Stomach smooth muscle (tissue), 2 donors: Measurements from ENCODE around the gene FRK.

Experiments
- H3K27ac ChIP-seq: one replicate; pipeline ENCODE4 v1.7.0; 2013; ENCODE audit warnings: mild to moderate bottlenecking, low read length, inconsistent platforms
- H3K27me3 ChIP-seq, 2 donors: one replicate each; pipeline ENCODE4 v1.7.0; 2013; ENCODE audit warnings: low read length in 2 of 2; ENCODE audit not compliant: insufficient read depth in 2 of 2, control insufficient read depth in 1 of 2
- H3K36me3 ChIP-seq, 2 donors: one replicate each; pipeline ENCODE4 v1.7.0; 2013; ENCODE audit warnings: low read length in 2 of 2; ENCODE audit not compliant: control insufficient read depth in 2 of 2, insufficient read depth in 2 of 2
- H3K4me1 ChIP-seq: one replicate; pipeline ENCODE4 v1.7.0; 2013; ENCODE audit warnings: low read length; ENCODE audit not compliant: control insufficient read depth, insufficient read depth
- H3K4me3 ChIP-seq, 2 donors: one replicate each; pipeline ENCODE4 v1.7.0; 2013; ENCODE audit warnings: low read length in 2 of 2
- H3K9ac ChIP-seq, 2 donors: one replicate each; pipeline ENCODE4 v1.7.0; 2013; ENCODE audit warnings: low read length in 2 of 2, mild to moderate bottlenecking in 1 of 2
- H3K9me3 ChIP-seq, 2 donors: one replicate each; pipeline ENCODE4 v1.7.0; 2013; ENCODE audit warnings: low read length in 2 of 2; ENCODE audit not compliant: control insufficient read depth in 2 of 2
- donor health status: healthy.
- donor health status: Pancreatic carcinoma.

The FRK gene

GRCh38 chr6:116074732-116075390, 14.2 kb upstream of the FRK start:
- Histone ChIP-seq H3K4me1 (no peaks in the 10 kb centered on the region), H3K36me3 (no peaks in the 10 kb centered on the region), H3K4me3 (no peak overlapping the region), H3K27me3 (no peaks in the 10 kb centered on the region), H3K9me3 (no peaks in the 10 kb centered on the region), H3K9ac (no peak overlapping the region), H3K27ac (no peak overlapping the region)

DNA sequence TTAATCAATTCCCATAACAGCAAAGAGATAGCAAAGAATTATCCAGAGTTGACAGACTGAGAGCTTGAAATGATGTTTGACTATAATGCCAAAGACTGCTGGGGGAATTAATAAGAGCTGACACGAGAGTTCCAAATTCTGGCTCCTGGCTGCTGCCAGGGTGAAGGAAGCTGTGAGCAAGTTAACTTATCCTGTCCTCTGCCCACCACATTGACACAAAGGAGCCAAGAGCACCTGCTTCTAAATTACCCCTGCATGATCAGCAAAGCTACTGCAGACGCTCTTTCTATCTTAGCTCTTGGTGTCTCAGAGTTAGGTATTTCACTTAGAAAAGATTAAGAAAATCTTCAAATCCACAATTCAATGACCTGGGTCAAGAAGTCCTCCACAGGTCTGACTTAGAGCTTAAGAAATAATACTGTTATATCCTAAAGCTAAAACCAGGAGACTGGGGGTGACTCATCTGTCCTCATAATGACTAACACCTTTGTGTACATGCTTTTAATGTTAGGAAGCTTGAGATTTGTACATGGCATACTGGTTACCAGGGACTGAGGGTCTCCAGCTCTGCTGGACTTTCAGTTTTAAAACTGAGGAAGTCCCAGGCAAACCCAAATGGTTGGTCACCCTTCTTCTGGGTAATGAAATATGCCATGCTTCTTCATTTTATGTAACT, 13.2 kb upstream of the FRK start:
- no peaks in the 10 kb centered on the region for H3K9me3 ChIP-seq

DNA sequence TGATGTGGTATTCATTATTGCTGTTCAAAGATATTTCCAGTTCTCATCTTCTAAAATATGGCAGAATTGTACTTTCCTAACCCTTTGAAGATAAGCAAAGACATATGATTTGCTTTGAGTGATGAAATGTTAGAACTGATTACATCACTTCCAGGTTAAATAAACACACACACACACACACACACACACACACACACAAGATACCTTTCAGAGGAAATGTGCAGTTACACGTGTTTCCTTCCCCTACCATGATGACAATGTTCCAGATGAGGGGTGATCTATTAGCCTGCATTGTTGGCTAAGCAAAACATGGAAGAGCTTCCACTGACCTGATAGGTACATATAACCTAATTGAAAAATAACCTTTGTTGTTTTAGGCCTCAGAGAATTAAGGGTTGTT, 11.7 kb upstream of the FRK start:
- no peaks in the 10 kb centered on the region for H3K27me3 ChIP-seq
- H3K4me3 ChIP-seq = no peak overlapping the region
- H3K27ac ChIP-seq = no peak overlapping the region
- no peaks in the 10 kb centered on the region for H3K36me3 ChIP-seq
- H3K9me3 ChIP-seq = no peaks in the 10 kb centered on the region
- H3K4me1 ChIP-seq = no peaks in the 10 kb centered on the region
- no peak overlapping the region for H3K9ac ChIP-seq

More for the DNA sequence above, 13.2 kb upstream of the FRK start:
- H3K9ac ChIP-seq = no peak overlapping the region
- no peak overlapping the region for H3K27ac ChIP-seq
- H3K36me3 ChIP-seq = no peaks in the 10 kb centered on the region
- H3K4me3 ChIP-seq = no peak overlapping the region
- H3K4me1 ChIP-seq = no peaks in the 10 kb centered on the region
- no peaks in the 10 kb centered on the region for H3K27me3 ChIP-seq

DNA sequence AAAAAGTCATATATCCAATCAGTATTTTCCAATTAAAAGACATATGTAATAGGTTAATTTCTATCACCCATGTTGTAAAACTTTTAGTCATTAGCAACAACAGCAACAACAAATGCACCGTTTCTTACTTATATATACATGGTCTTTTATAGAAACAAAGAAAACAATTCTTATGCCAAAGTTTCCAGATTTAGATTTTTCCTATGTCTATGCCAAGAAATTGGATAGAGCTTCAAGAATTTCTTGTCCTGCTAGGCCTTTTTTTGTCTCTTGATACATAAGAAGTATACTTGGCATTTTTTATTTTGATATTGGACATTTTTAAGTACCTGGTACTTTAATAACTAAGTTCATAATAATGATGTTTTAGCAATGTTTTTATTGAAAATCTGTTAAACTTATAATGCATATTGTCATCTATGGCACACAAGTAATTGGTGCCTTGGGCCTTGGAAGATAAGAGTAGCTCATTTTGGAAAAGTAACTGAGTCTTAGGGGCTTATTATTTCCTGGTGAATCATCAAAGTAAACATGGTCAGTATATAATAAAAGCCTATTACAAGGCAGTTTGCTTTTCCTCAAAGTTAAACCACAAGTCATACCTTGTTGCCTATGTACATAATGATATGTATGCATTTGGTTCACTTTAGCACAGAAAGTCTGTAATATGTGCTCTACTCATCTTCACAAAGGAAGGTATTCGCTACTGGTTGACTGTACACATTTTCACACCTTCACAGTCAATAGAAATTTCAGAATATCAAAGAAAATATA, 10.1 kb upstream of the FRK start:
- H3K4me3 ChIP-seq = no peak overlapping the region
- no peaks in the 10 kb centered on the region for H3K36me3 ChIP-seq

GRCh38 chr6:116070101-116070500, 9.4 kb upstream of the FRK start:
- no peak overlapping the region for H3K4me3 ChIP-seq
- H3K27ac ChIP-seq = no peak overlapping the region
- H3K27me3 ChIP-seq = no peaks in the 10 kb centered on the region
- no peak overlapping the region for H3K9ac ChIP-seq
- H3K4me1 ChIP-seq = no peaks in the 10 kb centered on the region
- H3K36me3 ChIP-seq = no peaks in the 10 kb centered on the region
- no peaks in the 10 kb centered on the region for H3K9me3 ChIP-seq

More for the DNA sequence above, 10.1 kb upstream of the FRK start:
- Histone ChIP-seq H3K27ac (no peak overlapping the region), H3K4me1 (no peaks in the 10 kb centered on the region), H3K27me3 (no peaks in the 10 kb centered on the region), H3K9me3 (no peaks in the 10 kb centered on the region), H3K9ac (no peak overlapping the region)

- H3K9ac ChIP-seq = no peak overlapping the region
- H3K27me3 ChIP-seq = no peaks in the 10 kb centered on the region
- no peaks in the 10 kb centered on the region for H3K36me3 ChIP-seq
- H3K4me1 ChIP-seq = no peaks in the 10 kb centered on the region
- H3K4me3 ChIP-seq = no peak overlapping the region
- H3K27ac ChIP-seq = no peak overlapping the region
- H3K9me3 ChIP-seq = no peaks in the 10 kb centered on the region
Observed at GRCh38 chr6:116066789-116067188, 6.1 kb upstream of the FRK start.

DNA sequence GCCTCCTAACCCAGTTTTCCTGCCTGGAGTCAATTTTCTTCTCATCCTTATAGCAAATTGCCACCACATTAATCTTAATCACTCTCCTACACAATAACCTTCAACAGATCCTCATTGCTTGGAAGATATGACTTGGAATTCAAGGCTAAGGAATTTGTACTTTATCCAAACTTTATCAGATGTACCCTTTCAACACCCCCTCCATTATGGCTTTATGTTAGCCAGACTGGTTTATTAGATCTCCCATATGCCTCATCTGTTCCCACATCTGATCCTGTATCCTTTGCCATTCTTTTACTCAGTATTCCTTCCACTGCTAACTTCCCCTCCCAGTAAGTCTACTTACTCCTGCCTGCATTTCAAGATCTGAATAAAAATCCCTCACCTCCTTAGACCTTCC, 4.0 kb upstream of the FRK start:
- Histone ChIP-seq H3K4me1 (peaks cover 3% of the 10 kb centered on the region), H3K27me3 (no peaks in the 10 kb centered on the region), H3K9ac (no peak overlapping the region), H3K27ac (no peak overlapping the region), H3K36me3 (no peaks in the 10 kb centered on the region), H3K4me3 (no peak overlapping the region), H3K9me3 (no peaks in the 10 kb centered on the region)

GRCh38 chr6:116062496-116062895, 1.8 kb upstream of the FRK start:
- no peak overlapping the region for H3K9ac ChIP-seq
- peaks cover 3% of the 10 kb centered on the region for H3K4me1 ChIP-seq
- H3K27me3 ChIP-seq = no peaks in the 10 kb centered on the region
- H3K9me3 ChIP-seq = no peaks in the 10 kb centered on the region
- H3K36me3 ChIP-seq = no peaks in the 10 kb centered on the region
- H3K4me3 ChIP-seq = no peak overlapping the region
- H3K27ac ChIP-seq = no peak overlapping the region

- Histone ChIP-seq H3K4me1 (peaks cover 3% of the 10 kb centered on the region), H3K27me3 (no peaks in the 10 kb centered on the region), H3K9ac (no peak overlapping the region), H3K27ac (no peak overlapping the region), H3K36me3 (no peaks in the 10 kb centered on the region), H3K4me3 (peak overlapping the region in 1 of 2 donors; percentile 62), H3K9me3 (no peaks in the 10 kb centered on the region)
Observed at GRCh38 chr6:116059713-116060571, 749 bp downstream of the FRK start.

GRCh38 chr6:116057766-116058165, 2.9 kb downstream of the FRK start:
- H3K4me3 ChIP-seq = no peak overlapping the region
- no peaks in the 10 kb centered on the region for H3K27me3 ChIP-seq
- H3K27ac ChIP-seq = no peak overlapping the region
- no peaks in the 10 kb centered on the region for H3K9me3 ChIP-seq
- no peaks in the 10 kb centered on the region for H3K36me3 ChIP-seq
- no peak overlapping the region for H3K9ac ChIP-seq
- peaks cover 3% of the 10 kb centered on the region for H3K4me1 ChIP-seq
